Astrocyte of the cerebellum (primary cell): ENCODE data around the gene CATSPER3.

ENCODE experiments used
- DNase-seq: peaks from one replicate; pipeline ENCODE4 v3.0.0-alpha.2; 2011; ENCODE audit warnings: low read depth
- H3K4me3 ChIP-seq: 2 replicates; pipeline ENCODE4 v1.5.1; 2011; ENCODE audit warnings: mild to moderate bottlenecking, low read depth, low read length, moderate library complexity
- CTCF ChIP-seq: IDR thresholded peaks from 2 replicates; pipeline ENCODE4 v1.5.1; 2012; ENCODE audit warnings: low read length, low read depth, moderate library complexity, mild to moderate bottlenecking; ENCODE audit errors: missing control alignments
- in situ Hi-C: cut with HindIII; loops from 2 replicates; pipeline ENCODE4 v1.10.0; 2017; ENCODE audit warnings: low sequenced_read_pairs

Gene CATSPER3

GRCh38 chr5:135019314-135019713, 51.6 kb downstream of the CATSPER3 start:
- TF ChIP-seq CTCF = no peak
- no peak for DNase-seq
- in situ Hi-C loops = no loop called here
- no peak overlapping the region for H3K4me3 ChIP-seq

GRCh38 chr5:135020111-135020895, 52.6 kb downstream of the CATSPER3 start:
- H3K4me3 ChIP-seq = no peak overlapping the region
- TF ChIP-seq CTCF = no peak
- DNase-seq = no peak
- in situ Hi-C loops = no loop called here

GRCh38 chr5:135024956-135025729, 57.4 kb downstream of the CATSPER3 start:
- H3K4me3 ChIP-seq = no peak overlapping the region
- TF ChIP-seq CTCF = no peak
- in situ Hi-C loops = no loop called here
- no peak for DNase-seq

- in situ Hi-C loops = no loop called here
- no peak overlapping the region for H3K4me3 ChIP-seq
- TF ChIP-seq CTCF = no peak
- no peak for DNase-seq
Measured at GRCh38 chr5:135025730-135026644, 58.3 kb downstream of the CATSPER3 start.

- DNase-seq = no peak
- no peak overlapping the region for H3K4me3 ChIP-seq
- no peak for TF ChIP-seq CTCF
- in situ Hi-C loops = no loop called here
Measured at GRCh38 chr5:135026645-135027265, 59.0 kb downstream of the CATSPER3 start.

GRCh38 chr5:135027266-135027696, 59.6 kb downstream of the CATSPER3 start:
- DNase-seq = no peak
- in situ Hi-C loops = no loop called here
- no peak for TF ChIP-seq CTCF
- H3K4me3 ChIP-seq = no peak overlapping the region
